ENCODE measurements around the gene PDCD1LG2.

GRCh38 chr9:5485378-5486085 lies 24.8 kb upstream of the PDCD1LG2 start:
- no peak for TF ChIP-seq CTCF (IDR thresholded peaks at IDR 0.05)
- TF ChIP-seq POLR2A (IDR thresholded peaks at IDR 0.05) = no peak
